ENCODE measurements around the gene NUDCD3.
A peak's percentile ranks its signal among the peaks of the same experiment; 100 is the strongest.

The NUDCD3 gene

DNA sequence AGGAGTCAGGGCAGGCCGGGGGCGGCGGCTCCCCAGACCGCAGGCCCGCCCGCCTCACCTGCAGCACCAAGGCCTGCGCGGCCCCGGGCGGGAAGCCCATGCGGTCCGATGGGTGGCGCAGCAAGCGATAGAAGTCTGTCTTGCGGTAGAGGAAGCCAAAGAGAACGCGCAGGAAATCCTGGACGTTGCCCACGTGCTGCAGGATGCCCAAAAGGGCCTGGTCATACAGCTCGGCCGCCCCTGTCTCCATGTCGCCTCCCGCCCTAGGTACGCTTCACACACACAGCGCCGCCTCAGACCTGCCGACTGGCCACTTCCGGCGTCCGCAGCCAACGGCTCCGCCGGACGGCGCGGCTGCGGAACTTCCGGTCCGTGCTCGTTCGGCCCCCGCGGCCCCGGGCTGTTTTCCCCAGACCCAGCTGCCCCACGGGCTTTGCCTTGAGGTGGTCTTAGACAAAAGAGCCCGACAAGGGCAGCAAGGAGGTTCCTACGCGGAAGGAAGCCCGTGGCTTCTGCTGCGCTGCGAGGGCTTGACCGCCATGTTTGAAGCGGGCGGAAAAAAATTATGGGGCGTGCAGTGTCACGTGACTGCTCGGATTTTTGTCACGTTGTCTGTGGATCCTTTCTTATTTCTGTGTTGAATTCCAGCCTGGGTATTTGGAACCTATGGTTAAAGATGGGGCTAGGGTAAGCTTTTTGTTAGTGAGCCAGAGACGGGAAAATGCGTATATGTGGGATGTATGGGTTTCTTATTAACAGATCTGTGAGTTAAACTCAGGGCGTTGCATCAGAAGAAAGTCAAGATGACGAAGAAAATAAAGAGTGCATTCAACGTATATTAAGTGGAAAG is at the start of gene NUDCD3:
NUDCD3 (minus strand) TSS at position 308 of the 850 bp plus-strand sequence; CDS start at position 250, 58 bp downstream.
- DNase-seq, result peak; percentile 87

DNA sequence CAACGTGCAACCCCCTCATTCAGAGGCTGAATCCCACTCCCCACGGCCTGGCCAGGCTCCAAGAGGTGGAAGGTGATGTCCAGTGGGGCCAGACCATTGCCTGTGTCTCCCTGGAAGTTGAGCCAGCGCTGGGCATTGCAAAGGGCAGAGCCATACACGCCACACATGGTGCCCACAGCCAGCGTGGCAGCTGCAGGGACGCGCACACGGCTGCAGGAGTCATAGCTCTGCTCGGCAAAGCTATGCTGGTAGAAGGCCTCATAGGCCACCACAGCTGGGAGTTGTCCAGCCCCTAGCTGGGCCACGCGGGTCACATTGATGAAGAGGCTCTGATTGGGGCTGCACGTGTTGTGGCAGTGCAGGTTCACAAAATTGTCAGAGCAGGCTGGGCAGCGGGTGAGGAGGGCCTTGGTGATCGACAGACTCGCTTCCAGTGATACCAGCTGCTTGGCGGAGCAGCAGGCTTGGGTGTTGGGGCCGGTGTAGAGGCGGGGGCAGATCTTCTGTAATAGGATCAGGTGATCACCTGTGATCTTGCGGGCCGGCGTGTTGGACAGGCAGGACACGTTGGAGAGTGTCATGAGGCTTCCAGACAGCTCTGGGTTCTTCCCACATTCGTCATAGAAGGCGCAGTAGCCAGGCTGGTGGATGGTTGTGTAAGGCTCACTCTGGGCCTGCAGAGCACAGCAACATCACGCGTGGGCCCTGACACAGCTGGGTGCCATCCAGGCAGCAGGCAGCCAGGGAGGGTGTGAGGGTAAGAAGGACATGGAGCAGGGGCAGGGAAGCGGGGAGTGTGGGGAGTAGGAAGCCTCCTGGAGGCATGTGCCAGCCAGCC is 49.4 kb upstream of the NUDCD3 start:
- no peak for DNase-seq

DNA sequence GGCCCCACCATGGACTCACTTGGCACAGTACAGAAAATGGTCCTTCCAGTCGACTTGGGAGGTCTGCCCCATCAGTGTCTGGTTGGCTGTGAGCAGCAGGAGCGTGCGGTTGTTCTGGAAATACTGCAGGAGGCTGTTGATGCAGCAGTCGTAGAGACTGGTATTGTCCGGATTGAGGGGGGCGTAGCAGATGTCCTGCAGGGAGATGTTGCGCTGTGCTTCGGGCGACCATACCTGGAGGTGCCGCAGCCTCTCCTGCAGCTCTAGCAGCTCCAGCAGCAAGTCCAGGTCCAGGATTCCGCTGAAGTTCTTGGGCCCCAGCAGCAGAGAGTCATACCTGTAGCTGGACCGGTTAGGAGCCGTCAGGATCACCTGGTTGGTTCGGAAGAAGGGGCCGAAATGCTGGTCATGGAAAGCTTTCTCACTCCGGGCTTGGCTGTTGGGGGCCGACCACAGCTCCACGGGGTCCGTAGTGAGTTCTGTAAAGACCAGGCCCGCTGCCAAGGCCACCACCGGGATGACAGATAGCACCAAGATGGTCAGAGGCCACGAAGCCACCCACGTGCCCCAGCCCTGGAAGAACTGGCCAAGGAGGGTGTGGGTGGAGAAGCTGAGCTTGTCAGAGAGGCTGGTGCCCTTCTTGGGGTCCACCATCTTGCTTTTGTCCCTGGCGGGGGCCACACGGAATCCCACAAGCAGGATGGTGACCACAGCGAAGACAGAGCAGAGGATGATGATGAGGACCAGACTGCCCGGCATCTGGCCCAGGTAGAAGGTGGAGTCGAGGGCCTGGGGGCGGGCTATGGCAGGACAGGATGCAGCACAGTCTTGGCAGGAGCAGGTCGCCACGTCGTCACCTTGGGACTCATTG is 48.6 kb upstream of the NUDCD3 start:
- DNase-seq, result no peak

DNA sequence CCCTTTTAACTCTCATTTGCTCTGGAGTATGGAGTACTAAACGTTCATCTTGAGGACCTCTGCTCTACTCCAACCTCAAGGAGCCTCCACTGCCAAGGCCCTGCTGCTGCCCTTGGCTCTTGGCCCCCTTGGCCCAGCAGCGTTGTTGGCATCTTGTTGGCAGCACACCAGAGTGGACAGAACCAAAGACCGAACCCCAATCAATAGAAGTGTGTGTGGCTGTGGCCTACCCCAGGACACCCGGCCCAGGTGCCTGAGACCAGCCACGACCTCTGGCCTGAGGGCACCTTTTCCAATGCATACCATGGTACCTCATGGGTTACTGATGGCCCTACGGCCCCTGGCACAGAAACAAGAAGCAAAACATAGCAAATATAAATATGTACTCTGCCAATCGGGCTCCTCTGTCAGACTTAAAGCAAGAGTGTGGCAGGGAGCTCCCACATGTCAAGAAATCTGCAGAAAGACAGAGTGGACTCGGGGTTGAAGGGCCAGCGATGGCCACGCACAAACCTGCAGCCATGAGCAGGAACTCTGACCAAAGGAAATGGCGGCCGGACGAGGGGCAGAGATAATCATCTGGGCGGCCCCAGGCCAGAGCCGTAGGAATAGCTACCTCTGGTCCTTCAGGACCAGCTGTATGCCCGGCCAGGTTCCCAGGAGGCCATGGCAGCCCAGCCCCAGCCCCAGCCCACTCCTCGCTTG is 47.8 kb upstream of the NUDCD3 start:
- DNase-seq, result no peak

DNA sequence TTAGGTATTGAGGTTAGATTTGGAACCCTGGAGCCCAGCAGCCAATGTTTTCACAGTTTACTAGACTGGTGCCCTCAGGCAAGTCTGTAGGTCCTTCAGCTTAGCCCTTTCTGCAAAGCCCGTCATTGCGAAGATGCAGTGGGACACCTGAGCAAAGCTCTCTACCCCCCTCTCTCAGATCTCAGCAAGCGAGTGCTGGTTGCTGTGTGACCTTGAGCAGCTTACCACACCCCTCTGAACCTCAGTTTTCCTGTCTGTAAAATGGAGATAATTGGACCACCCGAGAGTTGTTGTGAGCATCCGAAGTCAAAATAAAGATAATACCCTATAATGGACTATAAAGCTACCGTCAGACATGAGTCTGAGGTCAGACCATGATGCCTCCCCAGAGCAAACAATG is 47.0 kb upstream of the NUDCD3 start:
- no peak for DNase-seq

DNA sequence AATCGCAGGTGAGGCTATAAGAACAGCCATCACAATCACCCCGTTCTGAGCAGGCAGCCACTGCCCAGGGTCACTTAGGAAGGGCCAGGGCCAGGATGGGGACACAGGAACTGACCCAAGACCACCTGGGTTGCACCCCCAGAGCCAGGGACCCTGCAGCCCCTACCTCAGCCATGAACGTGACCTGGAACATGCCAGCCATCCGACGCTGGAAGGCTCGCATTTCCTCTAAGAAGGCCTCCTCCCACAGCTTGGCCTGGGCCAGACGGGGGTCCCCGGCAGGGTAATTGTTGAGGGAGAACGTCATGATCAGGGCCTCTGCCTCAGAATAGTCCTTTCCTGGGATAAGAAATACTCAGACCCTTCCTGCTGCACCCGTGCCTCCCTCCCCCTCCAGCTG is 45.6 kb upstream of the NUDCD3 start:
- no peak for DNase-seq

DNA sequence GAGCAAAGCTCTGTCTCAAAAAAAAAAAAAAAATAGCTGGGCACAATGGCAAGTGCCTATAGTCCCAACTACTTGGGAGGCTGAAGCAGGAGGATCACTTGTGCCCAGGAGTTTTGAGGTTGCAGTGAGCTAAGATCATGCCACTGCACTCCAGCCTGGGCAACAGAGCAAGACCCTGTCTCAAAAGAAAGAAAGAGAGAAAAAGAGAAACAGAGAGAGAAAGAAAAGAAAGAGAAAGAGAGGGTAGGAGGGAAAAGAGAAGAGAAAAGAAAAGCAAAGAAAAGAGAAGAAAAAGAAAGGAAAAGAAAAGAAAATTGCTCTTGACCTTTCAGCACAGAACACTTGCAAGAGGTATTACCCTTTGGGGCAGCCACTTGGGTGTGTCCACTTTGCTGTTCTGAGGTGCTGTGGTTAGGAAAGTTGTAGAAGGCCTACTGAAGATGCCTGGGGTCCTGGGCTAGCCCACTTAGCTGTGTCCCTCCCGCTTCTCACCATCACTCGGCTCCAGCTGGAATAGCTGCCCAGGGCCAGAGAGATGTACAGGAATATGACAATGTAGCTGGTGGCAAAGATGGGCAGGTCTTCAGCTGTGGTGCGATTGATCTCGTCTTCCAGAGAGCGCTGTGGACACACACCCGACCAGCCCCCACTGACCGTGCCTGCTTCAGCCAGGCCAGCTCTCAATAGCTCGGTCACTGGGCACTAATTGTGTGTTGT is 45.0 kb upstream of the NUDCD3 start:
- DNase-seq, result no peak

DNA sequence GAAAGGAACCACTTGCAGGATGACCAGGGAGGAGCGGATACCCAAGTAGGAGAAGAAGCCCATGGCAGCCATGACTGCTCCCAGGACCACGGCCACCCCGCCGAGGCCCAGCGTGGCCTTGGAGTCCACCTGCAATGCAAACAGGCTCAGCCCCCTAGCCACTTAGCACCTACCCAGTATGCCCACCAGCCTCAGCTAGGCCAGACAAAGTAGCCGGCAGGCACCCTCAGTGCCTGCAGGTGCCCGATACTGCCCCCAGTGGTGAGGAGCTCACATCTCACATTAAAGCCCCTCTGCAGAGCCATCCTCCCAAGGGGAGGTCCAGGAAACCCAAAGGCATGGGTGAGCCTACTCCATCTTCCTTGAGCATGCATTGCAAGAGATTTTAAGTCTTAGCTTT is 44.0 kb upstream of the NUDCD3 start:
- DNase-seq, result peak; percentile 13 to 27

DNA sequence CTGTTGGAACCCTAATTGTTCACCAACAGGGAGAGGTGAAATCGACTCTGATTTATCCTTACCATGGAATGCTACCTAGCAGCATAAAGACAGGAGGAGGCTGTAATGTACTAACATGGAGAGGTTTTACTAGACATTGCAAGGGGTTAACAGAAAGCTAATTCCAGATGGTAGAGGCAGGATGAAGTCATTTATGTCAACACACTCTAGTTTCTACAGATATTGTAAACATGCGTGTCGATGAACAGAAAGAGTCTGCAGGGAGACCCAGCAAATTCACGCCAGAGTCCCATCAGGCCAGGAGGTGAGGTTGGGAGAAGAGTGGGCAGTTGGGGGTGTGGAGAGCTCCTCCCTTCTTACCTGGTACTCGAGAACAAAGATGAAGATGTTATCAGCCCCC is 43.6 kb upstream of the NUDCD3 start:
- DNase-seq, result no peak

DNA sequence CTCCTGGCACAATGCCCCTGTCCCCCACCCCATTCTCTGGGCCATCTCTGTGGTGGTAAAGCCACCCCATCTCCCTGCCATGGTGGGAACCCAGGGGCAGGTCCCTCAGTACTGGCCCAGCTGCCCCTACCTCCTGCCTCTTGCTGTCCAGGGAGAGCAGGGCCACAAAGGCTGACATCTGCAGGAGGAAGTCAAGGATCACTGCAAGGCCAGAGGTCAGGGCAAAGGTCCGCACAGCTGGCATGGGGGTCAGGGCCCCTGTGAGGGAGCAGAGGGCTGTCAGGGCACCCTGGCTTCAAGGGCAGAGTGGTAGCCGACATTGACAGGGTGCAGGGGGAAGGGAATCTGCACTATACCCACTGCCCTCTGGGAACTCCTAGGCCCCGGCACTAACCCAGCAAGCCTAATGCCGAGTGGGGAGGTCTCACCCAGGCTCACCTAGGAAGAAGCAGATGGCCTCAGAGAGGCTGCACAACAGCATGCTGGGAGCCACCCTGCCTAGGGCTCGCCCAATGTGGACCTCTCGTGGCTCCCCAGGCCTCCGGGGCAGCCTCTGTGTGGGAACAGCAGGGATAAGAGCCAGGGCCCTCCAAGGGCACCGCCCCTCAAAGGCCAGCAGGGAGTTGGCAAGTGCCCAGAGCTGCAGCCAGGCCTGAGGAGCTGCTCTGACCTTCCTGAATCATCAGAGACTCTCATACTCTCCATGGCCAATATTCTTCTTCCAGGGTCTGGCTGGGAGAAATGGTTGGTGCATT is 43.0 kb upstream of the NUDCD3 start:
- DNase-seq, result no peak

DNA sequence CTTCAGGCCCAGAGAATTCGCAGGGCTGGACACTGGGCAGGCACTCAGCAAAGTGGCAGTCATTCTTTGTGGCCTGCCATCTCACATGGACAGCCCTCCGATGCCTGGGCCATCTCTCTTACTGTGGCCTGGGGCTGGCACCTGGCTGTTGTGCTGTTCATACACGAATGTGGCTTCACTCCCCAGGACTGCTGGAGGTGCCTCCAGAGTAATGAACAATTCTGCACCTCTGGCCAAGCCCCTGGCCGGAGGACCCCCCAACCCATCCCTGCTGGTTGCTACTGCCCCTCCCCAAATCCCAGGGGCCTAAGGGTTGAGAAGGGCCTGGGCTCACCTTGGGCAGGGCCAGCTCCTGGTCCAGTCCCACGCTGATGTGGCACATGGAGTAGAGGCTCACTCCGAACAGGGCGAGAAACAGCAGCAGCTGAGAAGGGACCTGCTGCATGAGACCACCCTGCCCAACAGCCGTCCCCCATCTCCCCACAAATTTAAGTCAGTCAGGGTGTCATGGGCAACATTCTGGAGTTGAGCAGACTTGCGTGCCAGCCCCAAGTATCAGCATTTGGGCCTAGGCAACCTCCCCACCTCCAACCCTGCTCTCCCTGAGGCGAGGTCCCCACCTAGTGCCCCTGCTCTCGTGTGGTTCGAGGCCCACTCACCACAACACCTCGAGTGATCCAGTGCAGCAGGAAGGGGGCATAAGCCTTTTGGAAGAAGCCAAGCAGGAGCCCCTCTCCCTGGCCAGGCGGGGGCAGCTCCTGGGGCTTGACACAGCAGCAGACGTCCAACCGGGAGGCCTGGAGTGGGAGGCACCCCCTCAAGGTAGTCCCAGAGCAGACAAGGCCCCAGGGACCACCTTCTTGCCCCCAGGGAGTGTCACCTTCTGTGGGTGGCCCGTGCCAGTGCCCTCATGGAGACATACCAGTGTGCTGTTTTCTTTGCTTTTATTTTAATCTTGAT is 41.2 kb upstream of the NUDCD3 start:
- DNase-seq, result no peak

DNA sequence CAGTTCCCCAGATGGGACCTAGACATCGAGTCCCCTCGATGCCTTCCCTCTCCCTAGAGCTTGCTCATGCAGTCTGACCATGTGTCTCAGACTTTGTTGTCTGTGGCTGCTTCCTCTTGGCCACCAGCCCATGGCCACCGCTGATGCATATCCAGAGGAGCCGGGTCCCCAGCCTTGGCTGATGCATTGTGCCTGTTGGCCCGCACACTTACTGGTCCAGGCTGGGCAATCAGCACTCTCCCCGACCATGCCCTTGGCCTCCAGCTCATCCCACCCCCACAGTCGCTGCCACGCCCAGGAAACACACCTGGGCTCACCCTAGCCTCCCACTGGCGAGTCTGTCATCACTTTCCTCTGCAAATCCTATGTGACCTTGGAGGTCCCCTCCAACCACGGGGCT is 40.5 kb upstream of the NUDCD3 start:
- no peak for DNase-seq

DNA sequence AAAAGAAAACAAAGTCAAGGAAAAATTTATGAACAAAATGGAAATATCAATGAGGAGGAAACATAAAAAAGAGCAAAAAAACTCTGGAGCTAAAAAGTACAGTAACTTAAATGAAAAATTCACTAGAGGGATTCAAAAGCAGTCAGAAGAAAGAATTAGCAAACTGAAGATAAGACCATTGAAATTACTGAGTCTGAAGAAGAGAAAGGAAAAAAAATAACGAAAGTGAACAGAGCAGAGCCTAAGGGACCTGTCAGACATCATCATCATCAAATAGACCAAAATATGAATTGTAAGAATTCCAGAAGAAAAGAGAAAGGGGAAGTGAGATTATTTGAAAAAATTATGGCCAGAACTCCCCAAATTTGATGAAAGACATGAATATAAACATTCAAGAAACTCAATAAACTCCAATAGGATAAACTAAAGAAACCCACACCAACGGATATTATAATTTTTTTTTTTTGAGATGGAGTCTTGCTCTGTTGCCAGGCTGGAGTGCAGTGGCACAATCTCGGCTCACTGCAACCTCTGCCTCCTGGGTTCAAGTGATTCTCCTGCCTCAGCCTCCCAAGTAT is 34.4 kb upstream of the NUDCD3 start:
- no peak for DNase-seq

DNA sequence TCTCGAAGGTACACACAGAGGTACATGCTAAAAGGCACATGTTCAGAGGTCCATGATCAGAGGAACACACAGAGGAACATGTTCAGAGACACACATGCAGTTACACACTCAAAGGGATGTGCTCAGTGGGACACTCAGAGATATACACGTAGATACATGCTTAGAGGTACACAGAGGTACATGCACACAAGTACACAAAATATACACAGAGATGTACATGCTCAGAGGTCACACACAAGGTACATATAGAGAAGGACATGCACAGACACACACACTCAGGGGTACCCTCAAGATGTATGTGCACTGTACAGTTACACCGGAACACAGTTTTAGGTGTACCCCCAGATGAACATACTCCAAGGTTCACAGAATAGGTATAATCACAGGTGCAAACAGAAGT is 31.9 kb upstream of the NUDCD3 start:
- DNase-seq, result no peak

DNA sequence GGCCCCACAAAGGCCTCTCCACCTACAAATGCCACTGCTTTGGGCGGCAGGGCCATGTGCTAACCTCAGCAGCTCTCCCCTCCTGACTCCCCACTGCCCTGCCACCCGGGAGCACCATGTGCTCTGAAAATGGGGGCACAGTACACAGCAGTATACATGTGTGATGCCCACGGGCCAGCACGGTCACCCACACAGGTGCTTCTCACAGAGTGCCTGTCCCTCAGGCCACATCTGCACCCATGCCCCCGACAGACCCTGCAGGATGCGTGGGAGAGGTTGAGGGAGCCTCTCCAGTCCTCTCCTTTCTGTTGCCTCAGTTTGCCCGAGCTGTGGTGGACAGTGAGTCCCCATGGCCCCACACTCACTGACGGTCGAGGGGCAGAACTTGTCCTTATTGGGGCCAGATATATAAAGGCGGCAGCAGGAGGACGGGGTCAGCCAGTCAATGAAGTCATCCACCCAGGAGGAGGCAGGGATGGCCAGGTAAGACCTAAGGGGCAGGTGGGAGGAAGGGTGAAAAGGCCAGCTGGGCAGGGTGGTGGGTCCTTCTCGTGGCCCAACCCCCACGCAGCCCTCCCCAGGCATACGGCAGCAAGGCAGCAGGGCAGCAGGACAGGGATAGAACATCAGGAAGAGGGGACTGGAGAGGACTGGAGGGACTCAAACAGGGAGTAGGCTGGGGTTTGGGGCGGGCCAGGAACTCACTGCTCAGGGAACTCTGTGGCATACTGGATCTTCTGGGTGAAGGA is 31.1 kb upstream of the NUDCD3 start:
- DNase-seq, result no peak

DNA sequence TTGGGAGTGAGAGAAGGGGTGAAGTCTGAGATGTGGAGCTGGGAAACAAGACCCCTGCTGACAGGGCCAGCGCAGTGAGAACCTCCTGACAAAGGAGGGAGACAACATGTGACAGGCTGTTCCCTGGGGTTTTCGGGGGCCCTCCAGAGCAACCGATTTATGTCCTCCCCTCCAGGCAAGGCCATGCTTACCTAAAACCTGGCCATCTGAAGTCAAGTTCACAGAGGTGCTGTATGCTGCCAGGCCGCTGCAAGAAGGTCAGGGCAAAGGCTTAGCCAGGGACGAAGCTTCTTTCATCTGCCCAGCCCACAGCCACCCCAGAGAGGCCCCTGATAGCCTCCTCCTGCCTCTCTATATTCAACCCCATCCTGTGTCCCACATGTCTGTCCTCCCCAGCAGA is 30.1 kb upstream of the NUDCD3 start:
- DNase-seq, result no peak

DNA sequence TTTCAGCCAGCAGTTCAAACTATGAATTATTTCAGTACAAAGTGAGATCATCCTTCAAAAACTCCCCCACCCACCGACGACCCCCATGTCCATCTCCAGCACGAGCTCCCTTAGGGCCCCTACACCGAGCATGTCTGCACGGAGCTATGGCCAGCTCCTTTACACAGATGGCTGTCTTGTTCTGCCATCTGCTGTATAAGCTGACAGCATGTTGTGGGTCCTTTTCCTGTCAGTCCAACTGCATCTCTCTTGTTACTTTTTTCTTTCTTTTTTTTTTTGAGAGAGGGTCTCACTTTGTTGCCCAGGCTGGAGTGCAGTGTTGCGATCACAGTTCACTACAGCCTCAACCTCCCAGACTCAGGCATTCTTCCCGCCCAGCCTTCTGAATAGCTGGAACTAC is 29.1 kb upstream of the NUDCD3 start:
- no peak for DNase-seq

DNA sequence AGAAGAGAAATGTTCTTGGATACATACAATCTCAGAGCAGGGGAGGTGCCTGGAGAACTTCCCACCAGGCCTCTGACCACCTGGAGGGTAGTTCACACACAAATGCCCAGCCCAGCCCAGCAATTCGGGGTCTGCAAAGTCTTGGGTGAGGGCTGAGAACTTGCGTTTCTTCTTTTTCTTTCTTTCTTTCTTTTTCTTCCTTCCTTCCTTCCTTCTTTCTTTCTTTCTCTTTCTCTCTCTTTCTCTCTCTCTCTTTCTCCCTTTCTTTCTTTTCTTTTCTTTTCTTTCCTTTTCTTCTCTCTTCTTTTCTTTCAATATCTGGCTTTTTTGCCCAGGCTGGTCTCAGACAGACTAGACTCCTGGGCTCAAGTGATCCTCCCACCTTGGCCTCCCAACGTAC is 28.3 kb upstream of the NUDCD3 start:
- DNase-seq, result no peak

DNA sequence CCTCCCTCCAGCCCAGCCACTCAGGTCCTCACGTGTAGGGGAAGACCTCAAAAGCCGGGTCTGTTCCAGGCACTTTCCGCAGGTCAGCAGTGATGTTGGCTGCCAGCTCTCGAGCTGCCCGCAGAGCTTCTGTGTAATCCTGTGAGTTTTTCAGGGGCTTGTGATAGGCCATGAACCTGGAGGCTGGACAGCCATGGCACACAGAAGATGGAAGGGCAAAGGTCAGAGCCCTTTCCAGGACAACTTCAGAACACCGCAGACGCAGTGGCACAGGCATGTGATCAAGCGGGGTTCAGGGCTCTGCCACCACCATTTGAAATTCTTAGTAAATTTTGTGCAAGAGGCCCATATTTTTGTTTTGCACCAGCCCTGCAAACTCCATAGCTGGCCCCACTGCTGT is 26.7 kb upstream of the NUDCD3 start:
- no peak for DNase-seq

Measured in NCI-H1930 (cell line).